Fibroblast of the aortic adventitia (primary cell): ENCODE results near the gene ST8SIA1. TPM values are rescaled to one million over a fixed set of nuclear protein-coding genes. Genes with fewer than 3 reads are reported as not detected.

Experiments used
- DNase-seq: peaks from one replicate; pipeline ENCODE4 v3.0.0-alpha.2; 2010; ENCODE audit warnings: low read depth
- H3K4me3 ChIP-seq: 2 replicates; pipeline ENCODE4 v1.5.1; 2011; ENCODE audit warnings: low read depth, mild to moderate bottlenecking, control low read depth, low read length, moderate library complexity
- total RNA-seq: library from RNA; depleted of rRNA; stranded (reverse); fragments of >200 nt; gene quantifications from 2 replicates; pipeline ENCODE4 v1.2.3, GENCODE V29; 2012; ENCODE audit warnings: low replicate concordance
- TF ChIP-seq, protein P1 (sequence below): IDR thresholded peaks from 2 replicates; pipeline ENCODE4 v1.5.1; 2011; ENCODE audit warnings: mild to moderate bottlenecking, low read length, control low read depth, inconsistent platforms; ENCODE audit not compliant: insufficient read depth

ST8SIA1 gene
- total RNA-seq, 1 donor = 13.7 TPM

DNA sequence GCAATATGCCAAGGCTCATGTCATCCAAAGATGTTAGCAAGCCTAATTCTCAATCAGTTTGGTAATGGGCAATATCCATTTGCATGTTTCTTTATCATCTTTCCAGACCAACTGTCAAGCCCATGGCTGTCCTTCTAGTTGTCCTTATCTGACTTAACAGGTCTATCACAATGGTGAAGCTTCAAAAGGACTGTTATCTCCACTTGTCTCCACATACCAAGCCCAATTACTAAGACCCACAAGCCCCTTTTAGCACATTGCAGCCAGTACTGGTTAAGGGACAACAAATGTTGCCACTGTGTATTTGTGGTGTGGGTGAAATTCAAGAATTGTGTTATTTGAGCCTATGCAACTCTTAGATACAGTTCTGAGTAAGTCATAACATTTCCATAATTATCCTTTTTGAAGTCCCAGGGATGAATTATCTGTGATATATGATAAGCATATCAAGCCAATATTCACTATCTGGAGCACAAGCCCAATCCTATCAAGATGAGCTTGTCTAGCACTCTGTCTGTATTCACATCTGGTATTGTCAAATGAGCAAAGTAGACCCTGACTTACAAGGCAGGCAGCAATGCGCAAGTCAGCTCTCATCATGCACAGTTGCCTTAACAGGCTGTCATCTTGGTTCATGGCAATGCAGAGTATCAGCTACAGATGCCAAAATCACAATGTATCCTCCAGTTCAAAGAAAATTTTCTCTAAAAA, 19.3 kb upstream of the ST8SIA1 start:
- no peak for DNase-seq
- TF ChIP-seq, protein P1, sequence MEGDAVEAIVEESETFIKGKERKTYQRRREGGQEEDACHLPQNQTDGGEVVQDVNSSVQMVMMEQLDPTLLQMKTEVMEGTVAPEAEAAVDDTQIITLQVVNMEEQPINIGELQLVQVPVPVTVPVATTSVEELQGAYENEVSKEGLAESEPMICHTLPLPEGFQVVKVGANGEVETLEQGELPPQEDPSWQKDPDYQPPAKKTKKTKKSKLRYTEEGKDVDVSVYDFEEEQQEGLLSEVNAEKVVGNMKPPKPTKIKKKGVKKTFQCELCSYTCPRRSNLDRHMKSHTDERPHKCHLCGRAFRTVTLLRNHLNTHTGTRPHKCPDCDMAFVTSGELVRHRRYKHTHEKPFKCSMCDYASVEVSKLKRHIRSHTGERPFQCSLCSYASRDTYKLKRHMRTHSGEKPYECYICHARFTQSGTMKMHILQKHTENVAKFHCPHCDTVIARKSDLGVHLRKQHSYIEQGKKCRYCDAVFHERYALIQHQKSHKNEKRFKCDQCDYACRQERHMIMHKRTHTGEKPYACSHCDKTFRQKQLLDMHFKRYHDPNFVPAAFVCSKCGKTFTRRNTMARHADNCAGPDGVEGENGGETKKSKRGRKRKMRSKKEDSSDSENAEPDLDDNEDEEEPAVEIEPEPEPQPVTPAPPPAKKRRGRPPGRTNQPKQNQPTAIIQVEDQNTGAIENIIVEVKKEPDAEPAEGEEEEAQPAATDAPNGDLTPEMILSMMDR = no peak
- H3K4me3 ChIP-seq = no peak overlapping the region

DNA sequence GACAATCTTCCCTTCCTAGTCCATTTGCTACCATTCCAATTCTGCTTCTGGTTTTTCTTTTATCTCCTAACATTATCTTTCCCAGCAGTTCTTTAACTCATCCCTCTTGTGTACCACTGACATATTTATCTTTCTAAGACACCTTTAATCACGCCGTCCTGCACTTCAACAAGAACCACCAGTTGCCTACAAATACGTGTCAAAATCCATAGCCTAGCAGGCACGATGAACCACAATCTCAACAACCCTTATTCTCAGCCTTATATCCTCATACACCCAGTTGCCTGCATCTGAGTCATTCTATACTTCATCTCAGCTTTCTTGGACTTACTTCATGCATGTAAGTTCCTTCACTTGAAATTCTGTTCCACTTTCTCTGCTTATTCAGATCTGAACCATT, 16.4 kb upstream of the ST8SIA1 start:
- TF ChIP-seq, protein P1 = no peak
- DNase-seq = no peak
- no peak overlapping the region for H3K4me3 ChIP-seq

DNA sequence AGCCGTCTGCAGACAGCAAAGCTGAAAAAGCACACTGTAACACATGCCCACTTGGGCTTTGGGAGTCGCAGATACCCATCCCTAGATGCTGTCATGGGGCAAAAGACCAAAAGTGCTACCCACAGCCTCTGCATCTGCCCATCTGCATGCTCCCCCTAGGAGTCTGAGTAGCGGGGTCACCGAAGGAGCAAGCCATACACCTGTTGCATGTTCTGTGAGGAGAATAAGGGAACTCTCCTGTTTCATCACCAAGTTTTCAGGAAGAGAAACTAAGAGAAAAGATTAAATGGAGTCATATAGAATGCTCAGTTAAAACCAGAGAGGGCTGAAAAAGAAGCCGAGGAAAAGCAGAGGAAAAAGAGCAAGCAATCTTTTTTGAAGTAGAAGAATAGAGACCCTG, 13.7 kb upstream of the ST8SIA1 start:
- TF ChIP-seq, protein P1 = no peak
- no peak overlapping the region for H3K4me3 ChIP-seq
- no peak for DNase-seq

DNA sequence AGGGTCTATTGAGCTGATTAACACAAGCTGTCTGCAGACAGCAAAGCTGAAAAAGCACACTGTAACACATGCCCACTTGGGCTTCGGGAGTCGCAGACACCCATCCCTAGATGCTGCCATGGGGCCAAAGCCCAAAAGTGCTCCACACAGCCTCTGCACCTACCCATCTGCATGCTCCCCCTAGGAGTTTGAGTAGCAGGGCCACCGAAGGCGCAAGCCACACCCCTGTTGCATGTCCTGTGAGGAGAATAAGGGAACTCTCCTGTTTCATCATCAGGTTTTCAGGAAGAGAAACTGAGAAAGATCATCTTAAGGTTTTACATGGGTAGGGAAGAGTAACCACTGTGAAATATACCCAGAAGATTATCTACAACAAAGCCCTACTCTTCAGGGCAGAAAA, 5.6 kb upstream of the ST8SIA1 start:
- DNase-seq = no peak
- no peak overlapping the region for H3K4me3 ChIP-seq
- TF ChIP-seq, protein P1 = no peak

DNA sequence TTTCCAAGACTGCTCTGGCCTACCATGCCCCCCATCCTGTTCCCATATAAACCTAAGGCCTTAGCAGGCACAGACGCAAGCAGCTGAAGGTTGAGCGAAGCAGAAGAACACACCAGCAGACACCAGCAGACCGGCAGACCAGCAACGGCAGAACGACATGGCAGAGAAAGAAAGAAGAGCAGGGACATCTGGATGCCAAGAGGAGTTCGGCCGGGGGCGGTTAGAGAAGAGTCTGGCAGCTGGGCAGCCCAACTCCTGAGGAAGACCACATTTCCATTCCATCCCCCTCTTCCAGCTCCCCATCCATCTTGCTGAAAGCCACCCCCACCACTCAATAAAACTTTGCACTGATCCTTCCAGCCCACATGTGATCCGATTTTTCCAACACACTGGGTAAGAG, 5.2 kb upstream of the ST8SIA1 start:
- TF ChIP-seq, protein P1 = no peak
- no peak overlapping the region for H3K4me3 ChIP-seq
- no peak for DNase-seq

DNA sequence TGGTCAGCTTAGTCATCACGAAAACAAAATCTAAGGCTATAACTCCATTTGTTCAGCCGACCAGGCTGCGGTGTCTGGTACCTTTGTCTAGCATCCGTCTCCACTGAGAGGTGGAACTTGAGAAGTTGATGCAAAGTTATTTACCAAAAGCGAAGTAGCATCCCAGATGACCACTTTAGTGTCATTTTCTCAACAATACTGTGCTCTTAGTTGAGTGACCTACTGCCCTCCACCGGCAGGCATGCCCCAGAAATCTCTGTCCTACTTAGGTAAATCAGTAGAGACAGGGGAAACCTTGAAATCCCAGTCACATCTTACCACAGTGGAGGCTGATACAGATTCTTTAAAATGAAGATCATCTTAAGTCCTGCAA, 1.3 kb upstream of the ST8SIA1 start:
- TF ChIP-seq, protein P1 = peak; percentile 34
- peak overlapping the region; percentile 54 for H3K4me3 ChIP-seq
- DNase-seq = no peak
